Neural cell (in vitro differentiated cells): Measurements from ENCODE around the gene PCNA.

ENCODE experiments used
- EZH2 ChIP-seq: fragments of 200-600, 300-800 bp; shearing (Covaris generic), sonication (generic); IDR thresholded peaks from 2 replicates; pipeline ENCODE4 v1.6.1; 2014; ENCODE audit warnings: antibody characterized with exemption, low read length, borderline replicate concordance, mild to moderate bottlenecking; ENCODE audit not compliant: insufficient read depth, poor library complexity, severe bottlenecking
- MXI1 ChIP-seq: fragments of 450-650 bp; conservative IDR thresholded peaks from 2 replicates; pipeline ENCODE4 v1.6.1; 2014; ENCODE audit warnings: antibody characterized with exemption, mild to moderate bottlenecking; ENCODE audit not compliant: poor library complexity, severe bottlenecking
- TAF1 ChIP-seq: IDR thresholded peaks from 2 replicates; pipeline ENCODE4 v1.6.1; 2012; ENCODE audit warnings: low read depth

DNA sequence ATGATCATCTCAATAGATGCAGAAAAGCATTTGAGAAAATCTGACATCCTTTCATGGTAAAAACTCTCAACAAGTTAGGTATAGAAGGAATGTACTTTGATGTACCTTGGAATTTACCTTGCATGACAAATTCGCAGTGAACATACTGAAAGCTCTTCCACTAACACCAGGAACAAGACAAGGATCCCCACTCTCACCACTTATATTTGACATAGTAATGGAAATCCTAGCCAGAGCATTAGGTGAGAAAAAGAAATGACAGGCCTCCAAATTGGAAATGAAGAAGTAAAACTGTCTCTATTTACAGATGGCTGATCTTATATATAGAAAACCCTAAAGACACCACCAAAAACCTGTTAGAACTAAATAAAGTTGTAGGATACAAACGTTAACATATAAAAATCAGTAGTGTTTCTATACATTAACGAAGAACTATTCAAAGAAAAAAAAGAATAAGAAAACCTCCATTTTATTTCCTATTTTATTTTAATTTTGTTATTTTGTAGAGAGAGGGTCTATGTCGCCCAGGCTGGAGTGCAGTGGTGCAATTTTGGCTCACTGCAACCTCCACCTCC is 26.9 kb downstream of the PCNA start:
- no peak for TF ChIP-seq MXI1
- TF ChIP-seq EZH2, result no peak
- no peak for TF ChIP-seq TAF1
